Fibroblast of peridontal ligament (primary cell): ENCODE measurements around the gene KICS2.
A peak's percentile ranks its signal among the peaks of the same experiment; 100 is the strongest.
"Not testable (repeated sequence)": the region's sequence is repeated elsewhere in the genome, so short reads cannot be mapped to it uniquely, and the experiment has no call there.

Source experiments
- DNase-seq: peaks from one replicate; pipeline ENCODE4 v3.0.0-alpha.2; 2010; ENCODE audit errors: extremely low read depth

The KICS2 gene

GRCh38 chr12:64222009-64222765 is at the start of gene KICS2:
KICS2 (minus strand) TSS chr12:64222296; CDS start chr12:64222237, 59 bp downstream.
- DNase-seq, result peak; percentile 92

- DNase-seq, result no peak
Measured at GRCh38 chr12:64270411-64270810, 48.3 kb upstream of the KICS2 start.

DNA sequence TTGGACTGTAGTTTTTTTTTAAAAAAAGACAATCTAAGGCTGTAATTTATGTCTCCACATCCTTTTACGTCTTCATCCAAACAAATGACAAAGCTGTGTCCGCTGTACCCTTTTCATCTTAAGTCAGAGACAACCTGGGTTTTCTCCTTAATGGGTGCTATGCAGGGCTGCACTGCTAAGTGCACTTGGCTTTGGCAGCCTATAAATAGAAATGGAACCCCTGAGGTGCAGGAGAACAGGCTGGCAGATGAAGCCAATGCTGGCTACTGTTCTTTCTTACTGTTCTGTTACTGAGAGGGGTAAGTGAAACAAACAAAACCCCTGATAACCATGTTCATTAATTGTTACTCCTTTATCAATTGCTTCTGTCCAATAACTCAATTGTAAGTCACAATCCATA is 47.1 kb upstream of the KICS2 start:
- DNase-seq, result no peak

DNA sequence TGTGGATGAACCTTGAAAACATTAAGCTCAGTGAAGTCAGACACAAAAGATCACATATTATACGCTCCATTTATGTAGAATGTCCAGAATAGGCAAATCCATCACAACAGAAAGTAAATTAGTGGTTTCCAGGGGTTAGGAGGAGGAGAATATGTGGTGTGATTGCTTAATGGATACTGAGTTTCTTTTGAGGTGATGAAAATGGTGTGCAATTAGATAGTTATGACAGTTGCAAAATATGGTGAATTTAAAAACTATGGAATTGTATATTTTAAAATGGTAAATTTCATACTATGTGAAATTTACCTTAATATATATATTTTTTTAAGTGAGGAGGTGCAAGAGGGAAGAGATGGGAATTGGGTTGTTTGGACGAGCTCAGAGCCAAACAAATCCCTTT is 46.3 kb upstream of the KICS2 start:
- no peak for DNase-seq

DNA sequence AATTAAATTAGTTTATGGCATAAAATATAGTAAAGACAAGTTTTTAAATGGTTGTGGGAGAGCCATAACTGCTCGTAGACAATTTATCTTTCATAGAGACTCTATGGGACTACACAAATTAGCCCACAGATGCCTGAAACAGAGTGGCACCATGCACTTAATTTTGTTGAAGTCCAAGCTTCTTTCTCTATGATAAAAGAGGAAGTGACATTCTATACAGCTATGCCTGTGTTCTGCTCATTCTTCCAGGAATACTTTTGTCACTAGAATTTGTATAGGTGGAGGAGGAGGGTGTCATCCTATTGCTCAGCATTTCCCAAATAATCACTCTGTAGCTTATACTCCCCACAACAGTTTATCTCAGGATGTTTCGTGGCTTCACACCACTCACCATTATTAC is 43.7 kb upstream of the KICS2 start:
- no peak for DNase-seq

DNA sequence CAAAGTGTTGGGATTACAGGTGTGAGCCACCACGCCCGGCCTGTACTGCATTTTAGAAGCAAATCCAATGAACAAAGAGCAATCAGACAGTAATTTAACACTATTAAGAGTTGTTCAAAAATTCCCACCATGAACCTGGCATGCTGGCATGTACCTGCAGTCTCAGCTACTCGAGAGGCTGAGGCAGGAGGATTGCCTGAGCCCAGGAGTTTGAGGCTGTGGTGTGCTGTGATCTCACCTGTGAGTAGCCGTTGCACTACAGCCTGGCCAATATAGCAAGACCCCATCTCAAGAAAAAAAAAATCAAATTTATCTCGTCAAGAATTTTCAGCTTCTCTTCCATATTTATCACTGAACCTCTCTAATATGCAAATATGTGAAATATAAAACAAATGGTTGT is 39.7 kb upstream of the KICS2 start:
- no peak for DNase-seq

GRCh38 chr12:64258576-64258975 is 36.5 kb upstream of the KICS2 start:
- no peak for DNase-seq

- DNase-seq, result peak; percentile 86
Measured at GRCh38 chr12:64256166-64256800, 34.2 kb upstream of the KICS2 start.

- no peak for DNase-seq
Measured at GRCh38 chr12:64255249-64255648, 33.2 kb upstream of the KICS2 start.

DNA sequence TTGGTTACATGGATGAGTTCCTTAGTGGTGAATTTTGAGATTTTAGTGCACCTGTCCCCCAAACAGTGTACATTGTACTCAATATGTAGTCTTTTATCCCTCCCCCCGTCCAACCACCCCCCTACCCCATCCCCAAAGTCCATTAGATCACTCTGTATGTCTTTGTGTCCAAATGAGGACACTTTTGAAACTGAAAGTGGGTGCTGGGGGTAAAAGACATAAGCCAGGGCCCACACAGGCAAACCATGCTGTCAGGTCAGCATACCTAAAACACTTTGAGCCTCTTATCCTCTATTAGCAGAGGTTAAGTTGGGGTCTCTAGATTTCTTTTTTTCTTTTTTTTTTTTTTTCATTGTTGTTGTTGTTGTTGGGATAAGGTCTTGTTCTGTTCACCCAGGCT is 31.3 kb upstream of the KICS2 start:
- no peak for DNase-seq

DNA sequence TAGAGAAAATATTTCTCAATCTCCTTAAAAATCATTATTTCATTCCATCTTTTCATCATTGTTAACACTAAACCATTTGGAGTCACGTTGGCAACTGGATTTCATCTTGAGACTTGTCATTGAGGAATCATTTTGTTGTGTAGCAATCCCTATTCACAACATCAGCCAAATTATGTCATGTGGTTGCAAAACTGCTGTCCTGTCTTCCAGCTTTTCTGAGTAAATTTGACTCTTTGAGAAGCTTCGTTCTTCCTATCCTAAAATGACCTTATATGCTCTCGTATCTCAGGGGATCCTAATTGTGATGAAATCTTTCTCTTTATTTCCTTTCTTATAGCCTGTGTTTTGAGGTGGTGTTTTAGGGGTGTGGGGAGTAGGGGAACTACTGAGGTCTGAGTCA is 30.6 kb upstream of the KICS2 start:
- DNase-seq, result peak; percentile 97

GRCh38 chr12:64243809-64244208 is 21.7 kb upstream of the KICS2 start:
- DNase-seq, result no peak

GRCh38 chr12:64240781-64241180 is 18.7 kb upstream of the KICS2 start:
- peak; percentile 70 for DNase-seq

DNA sequence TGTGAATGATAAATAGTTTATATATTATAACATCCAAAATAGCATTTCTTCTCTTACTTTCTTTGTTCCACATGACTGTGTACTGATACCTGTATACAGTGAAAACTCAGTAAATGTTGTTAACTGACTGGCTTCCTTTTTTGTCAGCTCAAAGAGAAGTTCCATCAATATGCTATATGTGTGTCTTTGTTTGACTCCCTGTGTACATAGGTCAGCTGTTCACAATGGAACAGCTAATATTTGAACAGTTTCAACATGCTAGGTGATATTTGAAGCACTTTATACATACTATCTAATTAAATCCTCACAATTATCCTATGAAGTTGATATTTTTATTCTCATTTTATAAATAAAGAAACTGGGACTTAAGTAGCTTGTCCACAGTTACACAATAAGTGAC is 15.3 kb upstream of the KICS2 start:
- DNase-seq, result no peak

GRCh38 chr12:64236549-64236948 is 14.5 kb upstream of the KICS2 start:
- DNase-seq, result peak; percentile 38

GRCh38 chr12:64232196-64232595 is 10.1 kb upstream of the KICS2 start:
- peak; percentile 43 for DNase-seq

DNA sequence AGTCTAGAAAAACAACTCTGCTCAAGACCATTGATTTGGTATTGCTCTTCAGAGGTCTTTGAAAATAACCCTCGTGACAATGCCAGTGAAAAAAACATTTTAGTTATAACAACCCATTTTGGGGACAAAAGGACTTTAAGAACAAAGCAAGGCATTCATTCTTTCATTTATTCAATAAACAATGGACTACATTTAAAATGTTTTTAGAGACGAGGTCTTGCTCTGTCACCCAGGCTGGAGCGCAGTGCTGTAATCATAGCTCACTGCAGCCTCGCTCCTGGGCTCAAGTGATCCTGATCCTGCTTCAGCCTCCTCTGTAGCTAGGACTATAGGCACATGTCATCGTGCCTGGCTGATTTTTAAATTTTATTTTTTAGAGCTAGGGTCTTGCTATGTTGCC is 7.7 kb upstream of the KICS2 start:
- DNase-seq, result no peak

GRCh38 chr12:64229240-64229639 is 7.1 kb upstream of the KICS2 start:
- no peak for DNase-seq

DNA sequence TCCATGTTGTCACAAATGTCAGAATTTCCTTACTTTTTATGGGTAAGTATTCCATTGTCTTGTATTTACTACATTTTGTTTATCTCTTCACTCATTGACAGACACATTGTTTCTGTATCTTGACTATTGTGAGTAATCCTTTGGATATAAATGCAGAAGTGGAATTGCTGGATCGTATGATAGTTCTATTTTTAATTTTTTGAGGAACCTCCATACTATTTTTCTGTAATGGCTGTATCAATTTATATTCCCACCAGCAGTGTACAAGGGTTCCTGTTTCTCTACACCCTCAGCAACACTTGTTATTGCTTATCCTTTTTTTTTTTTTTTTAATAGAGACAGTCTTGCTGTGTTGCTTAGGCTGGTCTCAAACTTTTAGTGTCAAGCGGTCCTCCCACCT is 3.5 kb upstream of the KICS2 start:
- DNase-seq, result no peak

GRCh38 chr12:64221651-64222008 is 466 bp downstream of the KICS2 start:
- peak; percentile 85 for DNase-seq

DNA sequence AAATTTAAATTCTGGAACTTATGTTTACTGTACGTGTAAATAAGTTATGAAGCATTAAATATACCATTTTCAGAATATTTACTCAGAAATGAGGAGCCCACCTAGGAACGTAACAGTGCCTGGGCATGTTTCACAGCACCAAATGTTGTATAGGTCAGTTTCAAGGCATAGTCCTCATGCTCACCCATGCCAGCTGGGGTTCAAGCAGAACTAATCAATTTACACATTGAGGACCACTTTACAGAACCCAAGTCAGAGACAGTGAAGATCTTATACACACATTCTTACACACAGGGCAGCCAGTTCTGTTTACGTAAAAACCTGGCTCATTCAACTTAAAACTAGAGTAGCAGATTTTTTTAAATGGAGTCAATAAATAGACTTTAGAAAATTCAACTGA is 2.0 kb downstream of the KICS2 start:
- DNase-seq, result no peak

DNA sequence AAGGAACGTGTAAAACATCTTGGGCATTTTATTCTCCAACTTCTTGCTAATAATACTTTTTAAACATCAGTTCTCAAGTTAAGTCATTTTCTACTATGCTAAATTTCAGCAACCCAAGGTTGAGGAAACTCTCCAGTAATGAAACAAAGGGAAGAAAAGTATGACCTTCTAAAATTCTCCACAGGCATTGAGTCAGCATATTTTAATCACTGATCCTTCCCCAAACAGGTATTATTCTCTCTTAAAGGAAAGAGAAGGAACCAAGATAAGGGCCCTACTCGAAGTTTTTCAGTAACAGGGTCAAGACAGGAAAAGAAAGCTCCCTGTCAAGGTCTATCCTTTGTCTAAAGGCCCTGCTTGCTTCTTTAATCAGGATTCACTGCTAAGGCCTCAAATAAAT is 3.0 kb downstream of the KICS2 start:
- no peak for DNase-seq

GRCh38 chr12:64218597-64218996 is 3.5 kb downstream of the KICS2 start:
- no peak for DNase-seq

GRCh38 chr12:64217643-64218042 is 4.5 kb downstream of the KICS2 start:
- DNase-seq, result not testable (repeated sequence)
